Loucy (cell line): ENCODE data around the gene CDH26.

Experiments used
- H2AFZ ChIP-seq: fragments of 200-600 bp; sonication (generic); 2 replicates; pipeline ENCODE4 v1.6.0; 2016; ENCODE audit warnings: antibody characterized with exemption, mild to moderate bottlenecking, low read length, moderate library complexity
- H3F3A ChIP-seq: fragments of 200-600 bp; 2 replicates; pipeline ENCODE4 v1.6.0; 2016; ENCODE audit warnings: antibody characterized with exemption, low read depth, mild to moderate bottlenecking
- H3K27me3 ChIP-seq: fragments of 200-600 bp; sonication (generic); 2 replicates; pipeline ENCODE4 v1.6.1; 2014; ENCODE audit warnings: low read length, mild to moderate bottlenecking; ENCODE audit not compliant: insufficient read depth, poor library complexity, severe bottlenecking
- H3K36me3 ChIP-seq: fragments of 200-600 bp; sonication (generic); 2 replicates; pipeline ENCODE4 v1.6.1; 2016; ENCODE audit warnings: low read length; ENCODE audit not compliant: insufficient read depth
- H3K4me1 ChIP-seq: fragments of 200-600 bp; sonication (generic); 2 replicates; pipeline ENCODE4 v1.5.1; 2014; ENCODE audit warnings: low read length, mild to moderate bottlenecking; ENCODE audit not compliant: insufficient read depth, poor library complexity, severe bottlenecking
- H3K4me2 ChIP-seq: fragments of 200-600 bp; sonication (generic); 2 replicates; pipeline ENCODE4 v1.6.0; 2014; ENCODE audit warnings: antibody characterized with exemption, low read length, low read depth, mild to moderate bottlenecking; ENCODE audit not compliant: poor library complexity, severe bottlenecking
- H3K4me3 ChIP-seq: fragments of 200-600 bp; sonication (generic); 2 replicates; pipeline ENCODE4 v1.5.1; 2014; ENCODE audit warnings: low read length, mild to moderate bottlenecking, mixed read lengths; ENCODE audit not compliant: poor library complexity, severe bottlenecking
- H3K79me2 ChIP-seq: fragments of 200-600 bp; sonication (generic); 2 replicates; pipeline ENCODE4 v1.6.1; 2014; ENCODE audit warnings: low read length; ENCODE audit not compliant: insufficient read depth
- H3K9ac ChIP-seq: fragments of 200-600 bp; sonication (generic); 2 replicates; pipeline ENCODE4 v1.6.0; 2014; ENCODE audit warnings: mild to moderate bottlenecking, low read depth, low read length, moderate library complexity; ENCODE audit not compliant: poor library complexity, severe bottlenecking
- H3K9me2 ChIP-seq: fragments of 200-600 bp; sonication (generic); replicated peaks from 2 replicates; pipeline ENCODE4 v1.6.1; 2016; ENCODE audit warnings: low read depth, low read length, mixed read lengths
- H3K9me3 ChIP-seq: fragments of 200-600 bp; sonication (generic); 2 replicates; pipeline ENCODE4 v1.6.1; 2014; ENCODE audit warnings: mild to moderate bottlenecking, antibody characterized with exemption, low read length, low read depth; ENCODE audit not compliant: insufficient read depth
- H4K20me1 ChIP-seq: fragments of 200-600 bp; sonication (generic); 2 replicates; pipeline ENCODE4 v1.6.0; 2014; ENCODE audit warnings: antibody characterized with exemption, low read length, mild to moderate bottlenecking; ENCODE audit not compliant: insufficient read depth, poor library complexity, severe bottlenecking
- EZH2phosphoT487 ChIP-seq: fragments of 200-600 bp; IDR thresholded peaks from 2 replicates; pipeline ENCODE4 v1.6.1; 2018; ENCODE audit warnings: antibody characterized with exemption, mild to moderate bottlenecking, moderate library complexity, borderline replicate concordance
- TF ChIP-seq, protein P1 (sequence below): fragments of 200-600 bp; sonication (generic); conservative IDR thresholded peaks from 2 replicates; pipeline ENCODE4 v1.5.1; 2014; ENCODE audit warnings: mild to moderate bottlenecking, antibody characterized with exemption, low read length

CDH26 gene

GRCh38 chr20:60020251-60020650, 62.0 kb downstream of the CDH26 start:
- no peaks in the 10 kb centered on the region for H3K9me3 ChIP-seq
- no peak overlapping the region for H2AFZ ChIP-seq
- no peaks in the 10 kb centered on the region for H3K4me1 ChIP-seq
- H3F3A ChIP-seq: no peaks in the 10 kb centered on the region
- H3K9me2 ChIP-seq: no peaks in the 10 kb centered on the region
- H3K9ac ChIP-seq: no peak overlapping the region
- no peaks in the 10 kb centered on the region for H3K36me3 ChIP-seq
- H3K27me3 ChIP-seq: no peaks in the 10 kb centered on the region
- TF ChIP-seq EZH2phosphoT487: no peak
- TF ChIP-seq, protein P1, sequence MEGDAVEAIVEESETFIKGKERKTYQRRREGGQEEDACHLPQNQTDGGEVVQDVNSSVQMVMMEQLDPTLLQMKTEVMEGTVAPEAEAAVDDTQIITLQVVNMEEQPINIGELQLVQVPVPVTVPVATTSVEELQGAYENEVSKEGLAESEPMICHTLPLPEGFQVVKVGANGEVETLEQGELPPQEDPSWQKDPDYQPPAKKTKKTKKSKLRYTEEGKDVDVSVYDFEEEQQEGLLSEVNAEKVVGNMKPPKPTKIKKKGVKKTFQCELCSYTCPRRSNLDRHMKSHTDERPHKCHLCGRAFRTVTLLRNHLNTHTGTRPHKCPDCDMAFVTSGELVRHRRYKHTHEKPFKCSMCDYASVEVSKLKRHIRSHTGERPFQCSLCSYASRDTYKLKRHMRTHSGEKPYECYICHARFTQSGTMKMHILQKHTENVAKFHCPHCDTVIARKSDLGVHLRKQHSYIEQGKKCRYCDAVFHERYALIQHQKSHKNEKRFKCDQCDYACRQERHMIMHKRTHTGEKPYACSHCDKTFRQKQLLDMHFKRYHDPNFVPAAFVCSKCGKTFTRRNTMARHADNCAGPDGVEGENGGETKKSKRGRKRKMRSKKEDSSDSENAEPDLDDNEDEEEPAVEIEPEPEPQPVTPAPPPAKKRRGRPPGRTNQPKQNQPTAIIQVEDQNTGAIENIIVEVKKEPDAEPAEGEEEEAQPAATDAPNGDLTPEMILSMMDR: no peak
- H3K4me2 ChIP-seq: no peak overlapping the region
- no peak overlapping the region for H3K4me3 ChIP-seq
- no peaks in the 10 kb centered on the region for H3K79me2 ChIP-seq
- no peaks in the 10 kb centered on the region for H4K20me1 ChIP-seq

DNA sequence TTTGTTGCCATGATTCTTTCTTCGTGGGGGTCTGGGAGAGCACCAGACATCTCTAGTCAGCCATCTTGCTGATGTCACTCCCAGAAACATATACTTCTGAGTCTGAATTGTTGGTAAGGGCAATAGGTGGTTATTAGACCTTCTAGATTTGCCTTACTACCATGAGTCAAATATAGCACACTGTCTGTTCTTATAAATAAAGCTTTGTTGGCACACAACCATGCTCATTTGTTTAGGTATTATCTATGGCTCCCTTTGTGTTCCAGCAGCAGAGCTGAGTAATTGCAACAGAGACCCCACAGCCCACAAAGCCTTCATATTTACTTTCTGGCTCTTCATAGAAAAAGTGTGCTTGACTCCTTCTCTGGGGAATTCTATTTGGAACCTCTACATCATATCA, 62.9 kb downstream of the CDH26 start:
- no peaks in the 10 kb centered on the region for H3F3A ChIP-seq
- no peaks in the 10 kb centered on the region for H3K36me3 ChIP-seq
- H3K9me2 ChIP-seq: no peaks in the 10 kb centered on the region
- H2AFZ ChIP-seq: no peak overlapping the region
- H3K9ac ChIP-seq: no peak overlapping the region
- TF ChIP-seq EZH2phosphoT487: no peak
- TF ChIP-seq, protein P1: no peak
- H3K4me3 ChIP-seq: no peak overlapping the region
- no peaks in the 10 kb centered on the region for H3K9me3 ChIP-seq
- no peaks in the 10 kb centered on the region for H3K4me1 ChIP-seq
- H3K79me2 ChIP-seq: no peaks in the 10 kb centered on the region
- H3K27me3 ChIP-seq: no peaks in the 10 kb centered on the region
- H3K4me2 ChIP-seq: no peak overlapping the region
- H4K20me1 ChIP-seq: no peaks in the 10 kb centered on the region

- Histone ChIP-seq H3K79me2 (no peaks in the 10 kb centered on the region), H3K36me3 (no peaks in the 10 kb centered on the region), H3K4me3 (no peak overlapping the region)
Measured at GRCh38 chr20:60022849-60023248, 64.6 kb downstream of the CDH26 start.

More at GRCh38 chr20:60022849-60023248, 64.6 kb downstream of the CDH26 start:
- H3F3A ChIP-seq: no peaks in the 10 kb centered on the region
- no peak overlapping the region for H3K4me2 ChIP-seq
- H3K9me2 ChIP-seq: no peaks in the 10 kb centered on the region
- H3K9me3 ChIP-seq: no peaks in the 10 kb centered on the region
- no peak overlapping the region for H2AFZ ChIP-seq
- H4K20me1 ChIP-seq: no peaks in the 10 kb centered on the region
- H3K9ac ChIP-seq: no peak overlapping the region
- H3K4me1 ChIP-seq: no peaks in the 10 kb centered on the region
- no peaks in the 10 kb centered on the region for H3K27me3 ChIP-seq
- no peak for TF ChIP-seq EZH2phosphoT487
- TF ChIP-seq, protein P1: no peak
